Chondrocyte (in vitro differentiated cells): ENCODE measurements around the gene LCORL. TPM values are rescaled to one million over a fixed set of nuclear protein-coding genes. Genes with fewer than 3 reads are reported as not detected.

Experiments
- DNase-seq: peaks from one replicate; pipeline ENCODE4 v3.0.0; 2021; ENCODE audit warnings: mixed read lengths, low spot score
- H3K27ac Mint-ChIP-seq: one replicate; pipeline ENCODE4 v1.8.0; 2021; ENCODE audit warnings: mild to moderate bottlenecking, moderate library complexity, mixed read lengths; ENCODE audit not compliant: unreplicated experiment
- H3K27me3 Mint-ChIP-seq: 2 replicates; pipeline ENCODE4 v1.8.0; 2021; ENCODE audit warnings: low read depth, mixed read lengths
- H3K36me3 Mint-ChIP-seq: 2 replicates; pipeline ENCODE4 v1.8.0; 2021; ENCODE audit warnings: low read depth, mixed read lengths
- H3K4me1 Mint-ChIP-seq: 2 replicates; pipeline ENCODE4 v1.8.0; 2021; ENCODE audit warnings: low read depth, mild to moderate bottlenecking, mixed read lengths
- H3K4me3 Mint-ChIP-seq: one replicate; pipeline ENCODE4 v1.8.0; 2021; ENCODE audit warnings: mild to moderate bottlenecking, moderate library complexity, mixed read lengths; ENCODE audit not compliant: unreplicated experiment
- H3K9me3 Mint-ChIP-seq: 2 replicates; pipeline ENCODE4 v1.8.0; 2021; ENCODE audit warnings: low read depth, mixed read lengths
- total RNA-seq: library from RNA; stranded (reverse); gene quantifications from 3 replicates; pipeline ENCODE4 v1.2.1, GENCODE V29; 2021
- TF ChIP-seq, protein P1 (sequence below): fragments of 200-600 bp; sonication (generic); IDR thresholded peaks from 2 replicates; pipeline ENCODE4 v1.5.0; 2021; ENCODE audit warnings: antibody characterized with exemption, mild to moderate bottlenecking, moderate library complexity

The LCORL gene
- total RNA-seq, 1 donor from 2014 or later = 8.9 TPM

DNA sequence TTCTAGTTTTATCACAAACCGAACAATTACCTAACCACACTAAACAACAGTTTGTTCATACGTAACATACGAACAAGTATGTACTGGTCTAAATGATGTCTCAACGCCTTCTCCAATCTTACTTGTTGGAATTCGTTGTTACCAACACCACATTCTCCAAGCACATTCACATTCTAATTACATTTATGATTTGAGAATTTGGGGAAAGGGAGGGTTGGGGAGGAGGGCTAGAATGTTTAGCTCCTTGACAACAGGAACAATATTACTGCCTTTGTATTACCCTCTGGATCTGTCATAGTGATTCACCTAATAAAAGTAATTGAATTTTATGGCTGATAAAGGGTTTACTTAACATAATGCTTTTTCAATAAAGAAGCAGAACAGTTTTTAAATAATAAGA is 24.4 kb downstream of the LCORL start:
- H3K4me3 Mint-ChIP-seq = no peak overlapping the region
- H3K27ac Mint-ChIP-seq = no peak overlapping the region
- TF ChIP-seq, protein P1, sequence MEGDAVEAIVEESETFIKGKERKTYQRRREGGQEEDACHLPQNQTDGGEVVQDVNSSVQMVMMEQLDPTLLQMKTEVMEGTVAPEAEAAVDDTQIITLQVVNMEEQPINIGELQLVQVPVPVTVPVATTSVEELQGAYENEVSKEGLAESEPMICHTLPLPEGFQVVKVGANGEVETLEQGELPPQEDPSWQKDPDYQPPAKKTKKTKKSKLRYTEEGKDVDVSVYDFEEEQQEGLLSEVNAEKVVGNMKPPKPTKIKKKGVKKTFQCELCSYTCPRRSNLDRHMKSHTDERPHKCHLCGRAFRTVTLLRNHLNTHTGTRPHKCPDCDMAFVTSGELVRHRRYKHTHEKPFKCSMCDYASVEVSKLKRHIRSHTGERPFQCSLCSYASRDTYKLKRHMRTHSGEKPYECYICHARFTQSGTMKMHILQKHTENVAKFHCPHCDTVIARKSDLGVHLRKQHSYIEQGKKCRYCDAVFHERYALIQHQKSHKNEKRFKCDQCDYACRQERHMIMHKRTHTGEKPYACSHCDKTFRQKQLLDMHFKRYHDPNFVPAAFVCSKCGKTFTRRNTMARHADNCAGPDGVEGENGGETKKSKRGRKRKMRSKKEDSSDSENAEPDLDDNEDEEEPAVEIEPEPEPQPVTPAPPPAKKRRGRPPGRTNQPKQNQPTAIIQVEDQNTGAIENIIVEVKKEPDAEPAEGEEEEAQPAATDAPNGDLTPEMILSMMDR = no peak
- DNase-seq = no peak
- no peaks in the 10 kb centered on the region for H3K27me3 Mint-ChIP-seq
- no peaks in the 10 kb centered on the region for H3K36me3 Mint-ChIP-seq
- no peaks in the 10 kb centered on the region for H3K9me3 Mint-ChIP-seq
- peaks cover 3% of the 10 kb centered on the region for H3K4me1 Mint-ChIP-seq

DNA sequence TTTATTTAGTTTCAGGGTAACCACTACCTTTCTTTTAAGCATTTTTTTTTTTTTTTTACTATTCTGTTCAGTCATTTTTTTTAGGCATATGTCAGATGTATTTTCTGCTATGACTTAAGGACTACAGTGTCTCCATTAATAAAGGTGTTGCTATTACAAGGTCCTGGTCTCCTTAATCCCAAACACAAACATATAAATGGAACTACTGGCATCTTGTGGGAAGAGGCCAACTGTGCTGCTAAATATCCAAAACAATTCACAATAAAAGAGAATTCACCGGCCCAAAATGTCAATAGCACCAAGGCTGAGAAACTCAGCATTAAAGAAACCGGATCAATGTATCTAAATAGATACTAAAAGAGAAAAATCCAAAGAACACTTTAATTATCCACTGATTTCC is 26.4 kb downstream of the LCORL start:
- Mint-ChIP-seq H3K4me1 (peaks cover 3% of the 10 kb centered on the region), H3K9me3 (no peaks in the 10 kb centered on the region), H3K36me3 (no peaks in the 10 kb centered on the region), H3K27ac (no peak overlapping the region), H3K4me3 (no peak overlapping the region), H3K27me3 (no peaks in the 10 kb centered on the region)
- no peak for DNase-seq
- TF ChIP-seq, protein P1 = no peak

DNA sequence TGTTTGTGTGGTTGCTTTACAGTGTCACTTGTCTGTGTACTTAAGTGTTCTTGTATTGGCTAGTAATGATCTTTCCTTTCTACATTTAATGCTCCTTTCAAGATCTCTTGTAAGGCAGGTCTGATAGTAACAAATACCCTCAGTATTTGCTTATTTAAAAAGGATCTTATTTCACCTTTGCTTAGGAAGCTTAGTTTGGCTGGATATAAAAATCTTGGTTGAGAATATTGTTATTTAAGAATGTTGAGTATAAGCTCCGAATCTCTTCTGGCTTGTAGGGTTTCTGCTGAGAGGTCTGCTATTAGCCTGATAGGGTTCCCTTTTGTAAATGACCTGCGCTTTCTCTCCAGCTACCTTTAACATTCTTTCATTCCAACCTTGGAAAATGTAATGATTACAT is 35.7 kb downstream of the LCORL start:
- no peaks in the 10 kb centered on the region for H3K27me3 Mint-ChIP-seq
- no peak overlapping the region for H3K4me3 Mint-ChIP-seq
- H3K27ac Mint-ChIP-seq = no peak overlapping the region
- H3K36me3 Mint-ChIP-seq = peaks cover 8% of the 10 kb centered on the region
- no peak for DNase-seq
- H3K9me3 Mint-ChIP-seq = peaks cover 47% of the 10 kb centered on the region
- no peaks in the 10 kb centered on the region for H3K4me1 Mint-ChIP-seq
- TF ChIP-seq, protein P1 = no peak

DNA sequence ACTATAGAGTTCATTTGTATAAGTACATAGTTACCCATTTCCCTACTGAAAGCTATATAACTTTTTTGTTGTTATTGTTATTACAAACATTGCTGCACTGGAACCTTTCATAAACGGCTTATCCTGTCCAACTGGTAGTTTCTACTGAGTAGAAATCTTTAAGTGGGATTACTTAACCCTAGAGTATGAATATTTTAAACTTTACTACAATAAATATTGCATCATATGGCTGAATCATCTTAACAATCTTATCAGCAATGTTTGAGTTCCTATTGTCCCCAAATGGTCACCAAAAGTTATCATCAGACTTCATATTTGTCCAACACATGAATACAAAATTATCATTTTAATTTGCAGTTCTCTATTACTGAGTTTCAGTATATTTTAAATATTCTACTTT is 40.5 kb downstream of the LCORL start:
- Mint-ChIP-seq H3K36me3 (peaks cover 5% of the 10 kb centered on the region), H3K27ac (no peak overlapping the region), H3K27me3 (no peaks in the 10 kb centered on the region), H3K9me3 (peaks cover 41% of the 10 kb centered on the region), H3K4me3 (no peak overlapping the region), H3K4me1 (no peaks in the 10 kb centered on the region)
- DNase-seq = no peak
- TF ChIP-seq, protein P1 = no peak

DNA sequence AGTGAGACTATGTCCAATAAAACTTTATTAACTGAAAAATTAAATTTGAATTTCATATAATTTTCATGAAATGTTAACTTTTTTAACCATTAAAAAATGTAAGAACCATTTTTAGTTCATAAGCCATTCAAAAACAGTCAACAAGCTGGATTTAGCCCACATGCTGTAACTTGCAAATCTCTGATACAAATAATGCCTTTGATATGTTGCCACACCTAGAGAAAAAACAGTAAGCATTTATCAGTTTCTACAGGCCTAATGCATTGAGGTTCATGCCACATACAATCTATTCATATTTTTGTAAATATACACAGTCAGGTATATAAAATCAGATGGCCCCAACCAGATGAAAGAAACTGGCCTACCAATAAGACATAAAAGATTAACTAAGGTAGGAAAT is 52.8 kb downstream of the LCORL start:
- no peak overlapping the region for H3K4me3 Mint-ChIP-seq
- no peak overlapping the region for H3K27ac Mint-ChIP-seq
- H3K36me3 Mint-ChIP-seq = no peaks in the 10 kb centered on the region
- H3K9me3 Mint-ChIP-seq = no peaks in the 10 kb centered on the region
- no peak for DNase-seq
- H3K27me3 Mint-ChIP-seq = no peaks in the 10 kb centered on the region
- TF ChIP-seq, protein P1 = no peak
- H3K4me1 Mint-ChIP-seq = no peaks in the 10 kb centered on the region
